DMS79 (cell line): ENCODE data around the gene TADA2B.

Experiments used
- DNase-seq: peaks from one replicate; lab custom pipeline; 2025; lab: John Stamatoyannopoulos, UW

TADA2B gene

DNA sequence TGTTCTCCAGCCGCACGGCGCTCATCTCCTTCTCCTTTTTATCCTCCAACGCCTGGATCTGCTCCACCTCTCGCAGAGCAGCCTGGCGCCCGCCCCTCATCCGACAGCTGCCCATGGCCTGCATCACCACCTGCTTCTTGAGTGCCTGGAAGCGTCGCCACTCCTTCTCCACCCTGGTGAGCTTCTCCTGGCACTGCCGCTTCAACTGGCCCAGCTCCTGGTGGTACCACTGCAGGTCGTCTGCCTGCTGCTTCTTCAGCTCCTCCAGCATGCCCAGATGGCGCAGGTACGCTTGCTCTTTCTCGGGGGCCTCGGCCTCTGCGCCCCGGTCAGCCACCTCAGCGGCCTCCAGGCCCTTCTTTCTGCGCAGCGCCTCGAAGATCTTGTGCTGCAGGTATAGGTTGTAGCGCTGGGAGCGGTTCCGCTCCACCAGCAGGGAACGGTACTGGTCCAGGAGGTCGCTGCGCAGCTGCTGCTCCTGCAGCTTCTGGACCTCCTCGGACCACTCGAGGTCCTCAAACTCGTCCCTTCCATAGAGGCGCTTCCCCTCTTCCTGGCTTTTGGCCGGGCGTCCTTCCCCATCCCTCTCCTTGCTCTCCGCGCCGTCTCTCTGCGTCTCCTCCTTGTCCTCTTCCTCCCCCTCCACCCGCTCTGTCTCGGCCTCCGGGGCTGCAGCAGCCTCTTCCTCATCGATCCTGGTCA is 1.2 kb upstream of the TADA2B start:
- DNase-seq: peak; percentile 40

GRCh38 chr4:7042503-7043283 is 479 bp upstream of the TADA2B start:
- peak; percentile 65 for DNase-seq

- DNase-seq: no peak
Observed at GRCh38 chr4:7044137-7044930, 1.2 kb downstream of the TADA2B start.

DNA sequence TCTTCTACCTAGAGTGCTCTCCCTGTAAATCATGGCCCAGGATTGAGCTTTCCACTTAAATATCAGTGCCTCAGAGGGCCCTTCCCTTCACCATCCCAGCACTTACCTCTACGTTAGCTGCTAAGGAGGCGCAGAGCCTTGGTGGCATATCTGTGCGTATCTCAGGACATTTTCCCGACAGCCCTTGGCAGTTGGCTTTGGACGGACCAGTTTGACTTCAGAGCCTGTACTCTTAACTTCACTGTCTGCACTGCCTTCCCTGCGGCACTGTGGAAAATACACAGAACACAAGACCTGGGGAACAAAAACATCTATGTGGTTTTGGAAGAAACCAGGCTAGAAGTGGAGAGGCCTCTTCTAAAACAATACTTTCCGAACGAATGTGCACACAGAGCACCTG is 2.4 kb downstream of the TADA2B start:
- DNase-seq: no peak

DNA sequence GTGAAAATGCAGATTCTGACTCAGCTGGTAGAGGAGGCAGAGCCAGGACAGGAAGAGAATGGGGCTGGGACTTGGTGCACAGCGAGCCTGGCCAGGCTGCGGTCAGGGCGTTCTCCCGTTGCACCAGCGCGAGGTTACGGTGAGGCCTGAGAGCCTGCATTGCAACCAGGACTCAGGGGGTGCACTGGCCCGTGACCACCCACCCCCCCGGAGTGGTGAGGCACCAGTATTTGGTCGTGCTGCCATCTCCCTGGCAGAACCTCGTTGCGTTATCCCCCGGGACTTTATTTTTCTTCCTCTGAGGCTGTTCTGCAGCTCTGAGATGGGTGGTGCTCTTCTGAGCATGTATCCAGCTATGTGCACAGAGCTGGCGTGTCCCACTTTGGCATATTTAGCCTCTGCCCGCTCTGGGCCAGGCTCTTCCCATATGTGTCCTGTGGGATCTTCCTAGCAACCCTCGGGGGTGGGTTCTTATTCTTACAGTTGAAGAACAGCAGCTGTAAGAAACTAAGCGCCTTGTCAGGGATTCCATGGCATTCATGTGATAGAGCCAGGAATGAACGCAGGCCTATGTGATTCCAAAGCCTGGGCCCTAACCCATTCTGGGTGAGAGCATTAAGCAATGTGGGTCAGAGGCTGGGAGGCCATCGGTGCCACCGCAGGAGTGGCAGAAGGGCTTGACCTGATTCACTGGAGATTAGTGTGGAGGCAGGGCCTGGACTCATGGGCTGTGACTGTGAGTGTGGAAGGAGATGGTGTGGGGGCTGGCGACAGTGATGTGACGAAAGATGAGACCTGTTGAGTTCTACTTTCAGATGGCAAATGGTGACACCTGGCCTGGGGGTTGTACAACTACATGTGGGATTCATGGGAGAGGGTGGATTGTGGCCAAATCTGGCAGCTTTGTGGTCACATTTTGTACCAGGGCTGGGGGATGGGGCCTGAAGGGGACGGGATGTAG is 3.1 kb downstream of the TADA2B start:
- no peak for DNase-seq

DNA sequence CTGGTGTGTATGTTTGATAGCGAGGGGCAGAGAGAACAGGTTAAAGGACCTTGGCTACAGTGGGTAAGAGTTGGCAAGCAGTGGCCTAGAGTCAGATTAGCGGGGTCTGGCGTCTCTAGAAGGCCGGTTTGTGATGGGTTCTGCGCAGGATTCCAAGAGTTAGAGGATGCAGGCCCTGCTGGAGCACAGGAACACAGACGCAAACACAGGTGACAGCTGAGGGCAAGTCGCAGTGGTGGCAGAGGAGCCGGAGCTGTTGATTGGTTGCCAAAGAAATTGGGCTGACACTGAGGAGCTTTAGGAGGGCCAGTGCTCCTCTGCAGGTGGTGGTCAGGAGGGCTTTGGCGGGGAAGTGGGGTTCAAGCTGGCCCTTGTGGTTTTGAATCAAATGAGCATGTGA is 3.8 kb downstream of the TADA2B start:
- no peak for DNase-seq

- no peak for DNase-seq
Observed at GRCh38 chr4:7048642-7049041, 5.5 kb downstream of the TADA2B start.

- no peak for DNase-seq
Observed at GRCh38 chr4:7049295-7049694, 6.1 kb downstream of the TADA2B start.

DNA sequence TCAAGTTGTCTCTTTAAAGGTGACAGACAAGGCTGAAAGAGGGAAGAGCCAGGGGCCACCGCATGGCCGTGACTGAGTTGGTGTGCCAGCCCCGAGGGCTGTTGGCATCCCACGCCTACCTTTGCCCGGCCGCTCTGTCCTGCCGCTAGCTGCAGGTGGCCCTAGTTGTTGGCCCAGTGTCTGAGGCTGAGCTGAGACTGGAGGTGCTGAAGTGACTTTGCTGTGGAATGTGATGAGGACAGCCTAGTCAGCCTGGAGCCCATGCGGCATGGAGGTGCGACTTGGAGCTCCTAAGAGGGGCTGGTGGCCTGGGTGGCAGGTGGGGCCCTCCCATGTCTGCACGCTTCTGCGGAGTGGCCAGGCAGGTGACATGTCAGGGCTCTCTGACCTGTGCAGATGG is 6.6 kb downstream of the TADA2B start:
- DNase-seq: no peak

- DNase-seq: no peak
Observed at GRCh38 chr4:7050481-7051143, 7.4 kb downstream of the TADA2B start.

- DNase-seq: no peak
Observed at GRCh38 chr4:7051144-7051495, 7.9 kb downstream of the TADA2B start.

DNA sequence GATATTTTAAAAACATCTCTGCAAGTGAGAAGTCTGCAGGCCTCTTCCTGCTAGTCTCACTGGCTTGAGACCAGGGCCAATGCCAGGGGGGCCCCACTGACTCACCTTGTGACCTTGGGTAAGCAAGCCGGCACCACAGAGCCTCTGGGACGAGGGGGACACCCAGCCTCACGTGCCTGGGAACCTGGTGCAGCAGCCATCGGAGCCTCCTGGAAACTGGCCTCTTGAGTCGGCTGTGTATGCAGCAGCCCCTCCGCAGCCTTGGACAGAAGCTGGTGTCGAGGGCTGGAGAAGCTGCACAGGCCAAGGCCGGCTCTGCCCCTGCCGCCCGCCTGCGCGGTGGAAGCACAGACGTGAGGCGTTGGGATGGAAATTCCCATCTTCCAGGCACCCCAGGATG is 8.7 kb downstream of the TADA2B start:
- no peak for DNase-seq

DNA sequence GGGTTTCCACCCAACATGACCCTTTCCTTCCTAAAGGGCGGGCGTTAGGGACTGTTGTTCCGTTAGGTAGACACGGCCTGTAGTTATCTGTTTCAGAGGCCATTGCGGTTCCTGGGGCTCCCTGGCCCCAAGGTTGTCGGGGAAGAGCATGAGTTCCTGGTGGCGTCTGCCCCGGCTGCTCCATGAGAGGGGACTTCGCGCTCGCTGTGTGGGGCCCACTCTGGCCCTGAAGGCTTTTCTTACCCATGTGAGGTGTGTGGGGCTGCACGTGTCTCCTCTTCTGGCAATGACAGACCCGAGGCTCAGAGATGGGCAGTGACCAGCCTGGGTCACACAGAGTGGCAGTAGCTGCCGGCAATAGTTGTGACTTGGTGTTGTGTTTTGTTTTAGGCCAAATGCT is 9.1 kb downstream of the TADA2B start:
- DNase-seq: no peak

DNA sequence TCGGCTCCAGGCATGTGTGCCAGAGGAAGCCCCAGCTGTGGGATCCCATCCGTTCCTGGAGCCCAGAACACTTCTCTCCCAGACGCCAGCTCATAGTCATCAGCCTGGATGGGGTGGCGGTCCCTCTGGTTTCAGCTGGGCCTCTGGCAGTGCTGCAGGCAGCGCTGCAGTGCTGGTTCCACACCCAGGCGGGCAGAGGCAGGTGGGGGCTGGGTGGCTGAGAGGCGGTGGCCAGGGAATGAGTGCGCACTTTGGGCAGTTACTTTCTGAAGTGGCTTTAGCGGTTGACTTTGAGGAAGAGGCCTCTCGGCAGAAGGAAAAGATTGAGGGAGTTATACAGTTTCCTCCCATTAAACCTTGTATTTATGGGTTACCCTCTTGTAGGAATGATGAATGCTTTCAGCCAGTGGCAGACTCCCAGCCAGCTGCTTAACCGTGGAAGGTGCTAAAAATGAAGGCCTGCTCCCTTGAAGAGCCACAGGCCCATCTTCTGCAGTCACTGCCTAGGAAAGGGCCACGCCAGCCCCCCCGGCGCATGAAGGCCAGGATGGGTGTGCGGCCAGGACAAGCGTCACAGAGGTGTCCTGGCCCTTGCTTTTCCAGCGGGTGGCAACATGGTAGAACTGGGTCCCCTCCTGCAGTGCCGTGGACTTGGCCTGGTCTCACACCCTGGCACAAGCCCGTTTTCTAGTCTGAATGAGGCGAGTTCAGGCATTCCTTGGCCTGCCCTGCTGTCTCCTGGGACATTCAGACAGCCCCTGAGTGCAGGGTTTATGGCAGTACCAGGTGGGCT is 9.9 kb downstream of the TADA2B start:
- no peak for DNase-seq

DNA sequence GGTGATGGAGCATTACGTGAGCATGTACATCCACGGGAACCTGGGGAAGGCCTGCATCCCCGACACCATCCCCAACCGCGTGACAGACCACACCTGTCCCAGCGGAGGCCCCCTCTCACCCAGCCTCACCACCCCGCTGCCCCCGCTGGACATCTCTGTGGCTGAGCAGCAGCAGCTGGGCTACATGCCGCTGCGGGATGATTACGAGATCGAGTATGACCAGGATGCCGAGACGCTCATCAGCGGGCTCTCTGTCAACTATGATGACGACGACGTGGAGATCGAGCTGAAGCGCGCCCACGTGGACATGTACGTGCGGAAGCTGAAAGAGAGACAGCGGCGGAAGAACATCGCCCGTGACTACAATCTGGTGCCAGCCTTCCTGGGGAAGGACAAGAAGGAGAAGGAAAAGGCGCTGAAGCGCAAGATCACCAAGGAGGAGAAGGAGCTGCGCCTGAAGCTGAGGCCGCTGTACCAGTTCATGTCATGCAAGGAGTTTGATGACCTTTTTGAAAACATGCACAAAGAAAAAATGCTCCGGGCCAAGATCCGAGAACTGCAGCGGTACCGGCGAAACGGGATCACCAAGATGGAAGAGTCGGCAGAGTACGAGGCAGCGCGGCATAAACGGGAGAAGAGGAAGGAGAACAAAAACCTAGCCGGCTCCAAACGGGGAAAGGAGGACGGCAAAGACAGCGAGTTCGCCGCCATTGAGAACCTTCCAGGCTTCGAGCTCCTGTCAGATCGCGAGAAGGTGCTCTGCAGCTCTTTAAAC is 11.1 kb downstream of the TADA2B start:
- DNase-seq: no peak

GRCh38 chr4:7055111-7055989 is 12.2 kb downstream of the TADA2B start:
- no peak for DNase-seq

GRCh38 chr4:7055990-7056325 is 12.8 kb downstream of the TADA2B start:
- no peak for DNase-seq

DNA sequence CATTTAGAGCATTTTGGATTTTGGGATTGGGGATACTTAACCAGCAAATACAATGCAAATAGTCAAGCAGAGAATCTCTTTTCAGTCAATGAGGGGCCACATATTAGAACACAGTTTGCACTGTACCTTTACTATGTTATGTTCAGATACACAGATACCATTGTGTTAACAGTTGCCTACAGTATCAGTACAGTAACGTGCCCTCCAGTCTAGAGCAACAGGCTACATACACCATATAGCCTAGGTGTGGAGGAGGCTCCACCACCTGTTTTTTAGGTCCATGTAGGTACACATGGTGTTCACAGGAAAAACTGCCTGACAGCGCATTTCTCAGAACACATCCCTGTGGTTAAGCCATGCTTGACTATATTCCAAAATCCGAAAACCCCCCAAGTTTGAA is 15.6 kb downstream of the TADA2B start:
- DNase-seq: no peak

DNA sequence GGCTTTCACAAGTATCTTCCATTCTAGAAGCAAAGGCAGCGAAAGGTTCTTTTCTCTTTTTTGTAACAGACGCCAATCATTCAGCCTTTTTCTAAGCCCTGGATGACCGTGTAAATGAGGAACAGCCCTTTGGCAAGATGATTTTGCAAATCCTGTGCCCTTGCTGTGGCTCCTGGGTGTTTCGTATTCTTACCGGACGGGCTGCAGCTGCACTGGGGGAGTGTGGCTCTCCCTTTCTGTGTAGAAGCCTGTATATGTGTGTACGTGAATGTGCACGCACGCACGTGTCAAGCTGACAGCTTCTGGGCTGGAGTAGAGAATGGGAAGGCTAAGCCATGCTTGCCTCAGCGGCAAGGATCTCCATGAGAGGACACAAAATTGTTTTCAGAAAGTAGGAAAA is 16.5 kb downstream of the TADA2B start:
- DNase-seq: no peak
